Measurements from ENCODE around the gene SLC8A1. TPM values are rescaled to one million over a fixed set of nuclear protein-coding genes. Genes with fewer than 3 reads are reported as not detected.

SLC8A1 gene
- total and polyA plus RNA-seq, 10 of the 15 experiments (the other 5 are each of a cell fraction or from before 2014, with no cell fraction given): under 0.01 to 1.2 (median 0.01) TPM; not detected in 3

- H3K27ac ChIP-seq (ENCODE audit: control insufficient read depth, insufficient read depth): no peak overlapping the region
- H3K79me2 ChIP-seq (ENCODE audit: control insufficient read depth, insufficient read depth, low read length): no peaks in the 10 kb centered on the region
- H3K36me3 ChIP-seq (ENCODE audit: control insufficient read depth in 2 of 2, insufficient read depth in 2 of 2, low read length in 1 of 2): no peaks in the 10 kb centered on the region
- FAIRE-seq (no peak), DNase-seq (ENCODE audit: low read depth, low spot score) (no peak), ATAC-seq (no peak)
- ChIA-PET POLR2A (no interaction called here), RAD21 (ENCODE audit: unreplicated experiment) (no interaction called here), CTCF (interaction anchor here (0.6 kb wide), 1 partner anchor 302 kb away, joined by 3 read pairs; no protein-coding TSS in a partner anchor), SMC1A (ENCODE audit: uncharacterized antibody, unreplicated experiment) (no interaction called here)
- in situ Hi-C loops (cut with MboI): no loop called here
- H3K9ac ChIP-seq (ENCODE audit: control insufficient read depth, insufficient read depth, low read length): no peak overlapping the region
- no peaks in the 10 kb centered on the region for H3K9me3 ChIP-seq (replicated peaks; ENCODE audit: control insufficient read depth, insufficient read depth, low read length)
- BruUV-seq (replicated peaks): no TSS peak
- H3K4me3 ChIP-seq: no peak overlapping the region
- H4K20me1 ChIP-seq (ENCODE audit: control insufficient read depth, insufficient read depth): no peaks in the 10 kb centered on the region
- H2AFZ ChIP-seq (ENCODE audit: control insufficient read depth, low read depth, low read length): no peak overlapping the region
- no peaks in the 10 kb centered on the region for H3K4me1 ChIP-seq (ENCODE audit: control insufficient read depth, insufficient read depth, low read length)
- WGBS (ENCODE audit: insufficient coverage, insufficient replicate concordance, low lambda C conversion rate, missing lambda C conversion rate): 16% methylated on average over 2 of the region's 2 CpGs
- TF ChIP-seq EGR1 (IDR thresholded peaks at IDR 0.05; ENCODE audit: borderline replicate concordance in 1 of 2, low read depth in 2 of 2, low read length in 2 of 2): no peak
- TF ChIP-seq HDGF (IDR thresholded peaks at IDR 0.05): no peak
- TF ChIP-seq, protein P1, sequence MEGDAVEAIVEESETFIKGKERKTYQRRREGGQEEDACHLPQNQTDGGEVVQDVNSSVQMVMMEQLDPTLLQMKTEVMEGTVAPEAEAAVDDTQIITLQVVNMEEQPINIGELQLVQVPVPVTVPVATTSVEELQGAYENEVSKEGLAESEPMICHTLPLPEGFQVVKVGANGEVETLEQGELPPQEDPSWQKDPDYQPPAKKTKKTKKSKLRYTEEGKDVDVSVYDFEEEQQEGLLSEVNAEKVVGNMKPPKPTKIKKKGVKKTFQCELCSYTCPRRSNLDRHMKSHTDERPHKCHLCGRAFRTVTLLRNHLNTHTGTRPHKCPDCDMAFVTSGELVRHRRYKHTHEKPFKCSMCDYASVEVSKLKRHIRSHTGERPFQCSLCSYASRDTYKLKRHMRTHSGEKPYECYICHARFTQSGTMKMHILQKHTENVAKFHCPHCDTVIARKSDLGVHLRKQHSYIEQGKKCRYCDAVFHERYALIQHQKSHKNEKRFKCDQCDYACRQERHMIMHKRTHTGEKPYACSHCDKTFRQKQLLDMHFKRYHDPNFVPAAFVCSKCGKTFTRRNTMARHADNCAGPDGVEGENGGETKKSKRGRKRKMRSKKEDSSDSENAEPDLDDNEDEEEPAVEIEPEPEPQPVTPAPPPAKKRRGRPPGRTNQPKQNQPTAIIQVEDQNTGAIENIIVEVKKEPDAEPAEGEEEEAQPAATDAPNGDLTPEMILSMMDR (IDR thresholded peaks at IDR 0.05 in 2 of 3, conservative IDR thresholded peaks at IDR 0.05 in 1 of 3; ENCODE audit: control insufficient read depth in 2 of 3, extremely low read depth in 1 of 3, insufficient read depth in 1 of 3, low read depth in 3 of 3, low read length in 3 of 3): no peak
- TF ChIP-seq SMAD1 (IDR thresholded peaks at IDR 0.05; ENCODE audit: low read depth, partially characterized antibody): no peak
- TF ChIP-seq NR2F1 (conservative IDR thresholded peaks at IDR 0.05): no peak
- no peak for TF ChIP-seq SREBF2 (IDR thresholded peaks at IDR 0.05; ENCODE audit: low read length)
- no peak for TF ChIP-seq STAT3 (IDR thresholded peaks at IDR 0.05; ENCODE audit: low read depth, low read length)
- no peak for TF ChIP-seq JUND (IDR thresholded peaks at IDR 0.05; ENCODE audit: low read depth, low read length)
- TF ChIP-seq FOS (IDR thresholded peaks at IDR 0.05; ENCODE audit: borderline replicate concordance, extremely low read depth, insufficient read length): no peak
- no peak for TF ChIP-seq PML (IDR thresholded peaks at IDR 0.05; ENCODE audit: low read length)
- no peak for TF ChIP-seq CBFB (IDR thresholded peaks at IDR 0.05; ENCODE audit: low read depth)
- TF ChIP-seq FOXM1 (IDR thresholded peaks at IDR 0.05; ENCODE audit: low read depth, low read length): no peak
- no peak for TF ChIP-seq RAD21 (IDR thresholded peaks at IDR 0.05; ENCODE audit: insufficient read depth, low read depth, low read length)
- no peak for TF ChIP-seq NFIC (IDR thresholded peaks at IDR 0.05; ENCODE audit: low read depth, low read length)
- no peak for TF ChIP-seq MEF2B (IDR thresholded peaks at IDR 0.05; ENCODE audit: partially characterized antibody, poor library complexity, severe bottlenecking)
- intact Hi-C loops (cut with micrococcal nuclease; ENCODE audit: unreplicated experiment): no loop called here
- no peaks in the 10 kb centered on the region for H3K27me3 ChIP-seq (replicated peaks in 1 of 2; ENCODE audit: control insufficient read depth in 2 of 2, insufficient read depth in 2 of 2, low read length in 1 of 2)
- H3K4me2 ChIP-seq (ENCODE audit: control insufficient read depth, insufficient read depth): no peak overlapping the region
Measured at GRCh38 chr2:40160751-40161218, 291.1 kb downstream of the SLC8A1 start.

All from GM12878 (cell line).